ENCODE results near the gene YEATS2. TPM values are rescaled to one million over a fixed set of nuclear protein-coding genes. Genes with fewer than 3 reads are reported as not detected.
"Not testable (repeated sequence)": the region's sequence is repeated elsewhere in the genome, so short reads cannot be mapped to it uniquely, and the experiment has no call there.

The YEATS2 gene
- total RNA-seq, 1 experiment from 2014 or later, result 17.8 TPM

DNA sequence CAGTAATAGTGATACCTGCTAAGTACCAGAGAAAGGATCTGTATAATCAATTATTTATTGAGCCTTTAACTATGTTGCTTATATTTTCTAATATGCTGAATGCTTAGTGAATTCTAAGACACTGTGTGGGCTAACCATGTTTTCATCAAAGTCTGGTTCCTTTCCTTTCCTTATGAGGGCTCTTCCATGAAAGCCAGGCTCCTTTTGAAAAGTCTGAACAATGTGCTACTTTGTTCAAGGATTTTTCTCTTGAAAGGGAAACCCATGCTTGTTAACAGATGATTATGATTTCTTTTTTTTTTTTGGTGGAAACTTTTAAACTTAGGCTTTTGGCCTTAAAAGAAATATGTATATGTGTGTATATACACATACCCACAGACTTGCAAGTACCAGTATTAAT, 17.0 kb downstream of the YEATS2 start:
- DNase-seq (ENCODE audit: low spot score), result no peak

- DNase-seq (ENCODE audit: low spot score), result no peak
Measured at GRCh38 chr3:183718012-183718411, 20.4 kb downstream of the YEATS2 start.

DNA sequence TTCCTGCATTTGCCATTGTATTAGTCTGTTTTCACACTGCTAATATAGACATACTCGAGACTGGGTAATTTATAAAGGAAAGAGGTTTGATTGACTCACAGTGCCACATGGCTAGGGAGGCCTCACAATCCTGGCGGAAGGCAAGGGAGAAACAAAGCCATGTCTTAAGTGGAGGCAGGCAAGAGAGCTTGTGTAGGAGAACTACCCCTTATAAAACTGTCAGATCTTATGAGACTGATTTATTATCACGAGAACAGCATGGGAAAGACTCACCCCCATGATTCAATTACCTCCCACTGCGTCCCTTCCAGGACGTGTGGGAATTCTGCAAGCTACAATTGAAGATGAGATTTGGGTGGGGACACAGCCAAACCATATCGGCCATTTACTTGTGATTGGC, 27.8 kb downstream of the YEATS2 start:
- DNase-seq (ENCODE audit: low spot score), result no peak

DNA sequence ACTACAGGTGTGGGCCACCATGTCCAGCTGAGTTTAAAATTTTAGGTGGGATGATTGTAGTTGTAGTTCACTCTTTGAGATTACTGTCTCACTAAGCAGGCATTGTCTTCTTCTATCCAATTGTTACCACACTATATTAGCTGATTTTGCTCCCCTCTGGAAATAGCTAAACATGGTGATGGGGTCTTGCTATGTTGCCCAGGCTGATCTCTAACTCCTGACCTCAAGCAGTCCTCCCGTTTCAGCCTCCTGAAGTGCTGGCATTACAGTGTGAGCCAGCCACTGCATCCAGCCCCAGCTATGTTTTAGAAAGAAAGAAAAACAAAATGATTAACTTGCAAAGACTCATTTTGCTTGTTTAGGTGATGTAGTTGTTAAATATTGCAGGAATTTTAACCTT, 30.6 kb downstream of the YEATS2 start:
- no peak for DNase-seq (ENCODE audit: low spot score)

- DNase-seq (ENCODE audit: low spot score), result no peak
Measured at GRCh38 chr3:183730361-183730760, 32.8 kb downstream of the YEATS2 start.

DNA sequence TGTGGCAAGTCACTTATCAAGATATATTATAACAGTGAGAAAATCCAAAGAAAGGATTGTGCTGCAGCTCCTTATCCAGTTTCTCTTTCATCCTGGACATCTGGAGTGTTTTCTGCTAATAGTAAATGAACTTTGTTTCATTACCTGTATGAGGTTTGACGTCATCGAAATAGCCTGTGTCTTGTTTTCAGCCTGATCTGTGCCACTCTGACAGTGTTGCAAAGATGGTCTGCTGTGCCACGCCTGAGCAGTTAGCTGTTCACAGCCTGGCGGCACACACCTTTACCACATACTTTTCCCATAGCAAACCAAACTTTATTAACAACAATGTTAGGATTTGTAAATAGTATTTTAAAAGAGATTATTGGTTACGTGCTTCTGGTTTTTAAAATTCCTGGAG, 34.0 kb downstream of the YEATS2 start:
- DNase-seq (ENCODE audit: low spot score), result no peak

- no peak for DNase-seq (ENCODE audit: low spot score)
Measured at GRCh38 chr3:183733553-183733952, 36.0 kb downstream of the YEATS2 start.

- DNase-seq (ENCODE audit: low spot score), result no peak
Measured at GRCh38 chr3:183734750-183735494, 37.3 kb downstream of the YEATS2 start.

DNA sequence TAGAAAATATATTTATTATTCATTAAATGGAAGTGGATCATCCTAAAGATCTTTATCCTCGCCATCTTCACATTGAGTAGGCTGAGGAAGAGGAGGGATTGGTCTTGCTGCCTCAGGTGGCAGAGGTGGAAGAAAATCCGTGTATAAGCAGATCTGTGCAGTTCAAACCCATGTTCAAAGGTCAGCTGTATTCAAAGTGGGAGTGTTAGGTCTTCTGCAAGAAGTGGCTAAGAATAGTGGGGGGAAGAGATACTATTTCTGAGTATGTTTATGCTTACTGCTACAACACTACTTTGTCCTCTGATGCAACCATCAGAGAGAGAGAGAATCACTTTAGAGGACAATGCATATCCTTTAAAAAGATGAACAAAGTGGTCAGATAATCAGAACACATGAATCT, 39.5 kb downstream of the YEATS2 start:
- DNase-seq (ENCODE audit: low spot score), result no peak

GRCh38 chr3:183740154-183740553, 42.6 kb downstream of the YEATS2 start:
- DNase-seq (ENCODE audit: low spot score), result not testable (repeated sequence)

DNA sequence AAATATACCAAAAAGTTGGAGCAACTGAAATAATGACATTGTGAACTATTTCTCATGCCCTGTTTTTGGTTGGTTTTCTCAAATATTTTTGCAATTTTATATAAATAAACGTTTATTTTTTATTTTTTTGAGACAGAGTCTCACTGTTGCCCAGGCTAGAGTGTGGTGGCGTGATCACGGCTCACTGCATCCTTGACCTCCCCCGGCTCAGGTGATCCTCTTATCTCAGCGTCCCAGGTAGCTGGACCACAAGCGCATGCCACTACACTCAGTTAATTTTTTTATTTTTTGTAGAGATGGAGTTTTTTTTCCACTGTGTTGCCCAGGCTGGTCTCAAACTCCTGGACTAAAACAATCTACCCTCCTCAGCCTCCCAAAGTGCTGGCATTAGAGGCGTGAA, 45.6 kb downstream of the YEATS2 start:
- no peak for DNase-seq (ENCODE audit: low spot score)

GRCh38 chr3:183745300-183746098, 47.9 kb downstream of the YEATS2 start:
- DNase-seq (ENCODE audit: low spot score), result peak; percentile 47

DNA sequence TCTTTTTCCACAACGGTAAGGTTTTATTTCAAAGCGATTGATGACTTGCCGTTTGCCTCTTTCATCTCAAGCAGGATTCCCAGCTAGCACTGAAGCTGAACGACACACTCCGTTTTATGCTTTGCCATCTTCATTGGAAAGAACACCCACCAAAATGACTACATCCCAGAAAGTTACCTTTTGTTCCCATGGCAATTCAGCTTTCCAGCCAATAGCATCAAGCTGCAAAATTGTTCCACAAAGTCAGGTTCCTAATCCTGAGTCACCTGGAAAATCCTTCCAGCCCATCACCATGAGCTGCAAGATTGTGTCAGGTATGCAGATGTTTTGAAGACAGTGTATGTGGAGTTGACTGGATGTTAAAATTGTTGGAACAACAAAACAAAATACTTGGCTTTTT, 56.5 kb downstream of the YEATS2 start:
- no peak for DNase-seq (ENCODE audit: low spot score)

DNA sequence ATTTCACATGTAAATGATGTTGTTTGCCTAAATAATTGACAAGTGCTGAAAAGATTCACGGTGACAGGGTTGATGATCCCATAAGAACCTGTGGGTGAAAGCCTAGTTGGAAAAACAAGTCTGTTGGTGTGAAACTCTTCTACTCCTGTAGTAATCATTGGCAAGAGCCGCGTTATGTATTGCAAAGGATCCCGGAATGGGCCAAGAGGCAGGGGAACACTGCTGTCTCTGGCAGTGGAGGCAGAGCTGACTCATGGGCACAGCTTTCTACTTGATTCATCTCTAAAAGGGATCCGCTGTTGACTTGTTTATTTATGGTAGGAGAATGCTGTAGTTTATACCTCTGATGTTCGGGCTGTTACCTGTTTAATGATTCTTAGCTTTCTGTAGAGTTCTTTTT, 64.7 kb downstream of the YEATS2 start:
- DNase-seq (ENCODE audit: low spot score), result no peak

DNA sequence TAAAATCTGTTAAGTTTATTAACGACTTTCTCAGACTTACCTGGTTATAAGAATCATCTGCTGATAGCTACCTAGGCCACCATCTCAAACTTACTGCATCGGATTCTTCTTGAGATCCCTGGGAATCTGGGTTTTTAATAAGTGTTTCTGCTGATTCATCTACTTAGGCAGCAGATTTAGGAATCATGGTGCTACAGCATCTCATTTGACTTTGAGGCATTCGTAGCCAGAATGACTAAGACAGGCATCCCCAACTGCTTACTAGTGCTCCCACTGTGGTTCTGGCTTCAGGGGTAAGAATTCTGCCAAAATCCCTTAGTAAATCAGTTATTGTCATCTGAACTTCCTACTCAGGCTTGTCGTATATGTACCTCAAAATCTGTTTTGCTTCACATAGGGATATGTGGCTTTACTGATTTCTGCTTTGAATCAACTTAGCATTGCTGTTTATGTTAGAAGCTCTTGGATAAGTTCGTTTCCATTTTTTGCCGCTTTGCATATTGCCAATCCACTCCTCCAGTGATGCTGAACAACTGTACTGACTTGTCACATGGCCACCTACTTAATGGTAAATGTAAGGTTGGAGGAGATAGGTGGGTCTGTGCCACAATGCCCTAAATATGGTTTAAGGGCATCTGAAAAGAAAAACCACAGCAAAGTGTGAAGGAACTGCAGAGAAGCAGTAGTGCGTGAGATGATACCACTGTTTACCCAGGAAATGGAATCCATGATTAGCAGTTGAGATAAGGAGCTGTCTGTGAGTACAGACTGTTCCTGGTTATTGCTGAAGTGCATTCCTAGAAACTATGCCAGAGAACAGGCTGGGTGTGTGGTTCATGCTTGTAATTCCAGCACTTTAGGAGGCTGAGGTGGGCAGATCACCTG, 67.5 kb downstream of the YEATS2 start:
- DNase-seq (ENCODE audit: low spot score), result peak; percentile 72

DNA sequence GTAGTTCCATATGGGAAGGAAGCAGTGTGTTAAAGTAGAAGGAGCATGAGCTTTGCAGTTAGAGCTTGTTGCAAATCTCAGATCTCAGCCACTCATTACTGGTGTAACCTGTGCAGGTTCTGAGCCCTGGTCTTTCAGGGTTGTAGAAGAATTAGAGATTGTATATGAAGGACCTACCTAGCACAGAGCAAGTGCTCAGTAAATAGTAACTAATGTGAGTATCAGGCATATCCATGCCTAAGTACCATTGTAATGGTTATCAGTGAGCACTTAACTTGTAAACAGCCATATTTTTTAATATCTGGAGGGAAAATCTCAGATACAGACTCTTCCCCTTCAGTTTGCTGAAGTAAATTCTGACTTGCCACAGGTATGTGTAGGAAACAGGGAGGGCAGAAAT, 68.5 kb downstream of the YEATS2 start:
- DNase-seq (ENCODE audit: low spot score), result no peak

DNA sequence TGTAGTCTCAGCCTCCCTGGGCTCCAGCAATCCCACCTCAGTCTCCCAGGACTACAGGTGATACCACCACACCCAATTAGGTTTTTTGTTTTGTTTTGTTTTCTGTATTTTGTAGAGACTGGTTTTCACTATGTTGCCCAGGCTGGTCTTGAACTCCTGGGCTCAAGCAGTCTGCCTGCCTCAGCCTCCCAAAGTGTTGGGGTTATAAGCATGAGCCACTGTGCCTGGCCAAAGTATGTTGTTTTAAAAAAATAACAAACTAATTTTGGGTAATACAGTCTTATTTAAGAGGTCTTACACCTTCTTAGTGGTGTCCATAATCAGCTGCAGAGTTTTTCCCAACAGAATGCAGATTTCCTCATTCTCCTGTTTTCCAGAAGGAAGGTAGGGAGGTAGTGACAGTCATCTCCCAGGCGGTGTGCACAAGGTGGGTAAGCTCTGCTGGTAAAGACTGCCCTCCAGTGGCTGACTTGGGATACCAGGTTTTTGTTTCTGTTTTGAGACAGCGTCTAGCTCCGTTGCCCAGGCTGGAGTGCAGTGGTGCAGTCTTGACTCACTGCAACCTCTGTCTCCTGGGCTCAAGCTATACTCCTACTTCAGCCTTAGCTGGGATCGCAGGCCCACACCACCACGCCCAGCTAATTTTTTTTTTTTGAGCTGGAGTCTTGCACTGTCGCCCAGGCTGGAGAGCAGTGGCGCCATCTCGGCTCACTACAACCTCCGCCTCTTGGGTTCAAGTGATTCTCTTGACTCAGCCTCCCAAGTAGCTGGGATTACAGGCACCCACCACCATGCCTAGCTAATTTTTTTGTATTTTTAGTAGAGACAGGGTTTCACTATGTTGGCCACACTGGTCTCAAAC, 69.4 kb downstream of the YEATS2 start:
- peak; percentile 80 for DNase-seq (ENCODE audit: low spot score)

- DNase-seq (ENCODE audit: low spot score), result no peak
Measured at GRCh38 chr3:183768114-183768513, 70.5 kb downstream of the YEATS2 start.

DNA sequence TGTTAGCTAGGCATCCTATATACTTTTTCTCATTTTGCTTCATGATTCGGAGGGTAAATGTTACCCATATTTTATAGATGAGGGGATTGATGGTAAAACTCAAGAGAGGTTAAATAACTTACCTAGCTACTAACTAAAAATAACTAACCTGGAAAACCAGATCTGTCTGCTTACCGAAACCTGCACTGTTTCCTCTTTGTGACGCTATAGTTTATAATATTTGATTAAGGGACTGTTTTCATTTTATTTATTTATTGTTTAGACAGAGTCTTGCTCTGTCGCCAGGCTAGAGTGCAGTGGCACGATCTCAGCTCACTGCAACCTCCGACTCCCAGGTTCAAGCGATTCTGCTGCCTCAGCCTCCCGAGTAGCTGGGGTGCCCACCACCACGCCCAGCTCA, 71.9 kb downstream of the YEATS2 start:
- DNase-seq (ENCODE audit: low spot score), result no peak

DNA sequence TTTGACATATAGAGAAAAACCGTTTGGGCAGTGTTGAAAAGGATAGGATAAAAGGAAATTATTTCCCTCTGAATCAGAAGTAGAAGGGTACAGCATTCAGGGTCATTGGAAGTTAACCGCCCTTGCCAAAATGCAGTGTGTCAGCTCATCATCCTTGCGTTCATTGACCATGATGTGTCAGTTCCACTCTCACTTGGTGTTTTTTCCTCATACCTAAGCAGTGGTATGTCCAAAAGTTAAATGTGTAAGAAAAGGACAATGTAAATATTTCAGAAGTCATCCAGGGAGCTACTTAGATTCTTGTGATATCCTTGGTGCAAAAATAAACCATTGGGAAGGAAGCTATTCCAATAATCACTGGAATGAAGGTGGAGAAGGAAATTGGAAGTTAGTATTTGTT, 77.0 kb downstream of the YEATS2 start:
- DNase-seq (ENCODE audit: low spot score), result no peak

- DNase-seq (ENCODE audit: low spot score), result no peak
Measured at GRCh38 chr3:183775781-183776180, 78.2 kb downstream of the YEATS2 start.

All from A172 (cell line).